ENCODE data around the gene RIPK4.

DNA sequence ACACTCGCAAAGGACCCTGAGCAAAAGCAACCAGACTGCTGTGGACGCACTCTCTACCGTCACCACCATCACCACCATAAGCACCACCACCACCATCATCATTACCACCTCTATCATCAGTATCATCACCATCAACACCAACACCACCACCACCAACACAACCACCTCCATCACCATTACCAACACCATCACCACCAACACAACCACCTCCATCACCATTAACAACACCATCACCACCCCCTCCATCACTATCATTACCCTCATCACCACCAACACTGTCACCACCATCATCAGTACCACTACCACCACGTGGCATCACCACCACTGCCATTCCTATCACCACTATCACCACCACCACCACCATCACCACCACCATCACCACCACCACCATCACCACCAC, 38.8 kb upstream of the RIPK4 start:
- TF ChIP-seq BHLHE40 (IDR thresholded peaks at IDR 0.05; ENCODE audit: borderline replicate concordance) (no peak), L3MBTL2 (conservative IDR thresholded peaks at IDR 0.05) (no peak), ELF4 (IDR thresholded peaks at IDR 0.05) (no peak), HDGF (IDR thresholded peaks at IDR 0.05; ENCODE audit: borderline replicate concordance) (no peak), SUZ12 (IDR thresholded peaks at IDR 0.05) (no peak), CTBP1 (IDR thresholded peaks at IDR 0.05; ENCODE audit: borderline replicate concordance) (no peak), FOXM1 (IDR thresholded peaks at IDR 0.05; ENCODE audit: borderline replicate concordance) (no peak), SP1 (IDR thresholded peaks at IDR 0.05) (no peak), ARNT (IDR thresholded peaks at IDR 0.05) (no peak)
- TF ChIP-seq, protein P1, sequence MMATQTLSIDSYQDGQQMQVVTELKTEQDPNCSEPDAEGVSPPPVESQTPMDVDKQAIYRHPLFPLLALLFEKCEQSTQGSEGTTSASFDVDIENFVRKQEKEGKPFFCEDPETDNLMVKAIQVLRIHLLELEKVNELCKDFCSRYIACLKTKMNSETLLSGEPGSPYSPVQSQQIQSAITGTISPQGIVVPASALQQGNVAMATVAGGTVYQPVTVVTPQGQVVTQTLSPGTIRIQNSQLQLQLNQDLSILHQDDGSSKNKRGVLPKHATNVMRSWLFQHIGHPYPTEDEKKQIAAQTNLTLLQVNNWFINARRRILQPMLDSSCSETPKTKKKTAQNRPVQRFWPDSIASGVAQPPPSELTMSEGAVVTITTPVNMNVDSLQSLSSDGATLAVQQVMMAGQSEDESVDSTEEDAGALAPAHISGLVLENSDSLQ (IDR thresholded peaks at IDR 0.05): no peak

All from HEK293T (cell line).